H4 (cell line): Measurements from ENCODE around the gene ANKS1B. TPM values are rescaled to one million over a fixed set of nuclear protein-coding genes. Genes with fewer than 3 reads are reported as not detected.

Experiments
- total RNA-seq: library from RNA; depleted of rRNA; stranded (reverse); fragments of >200 nt; shearing (Covaris generic); gene quantifications from 2 replicates; pipeline ENCODE4 v1.2.3, GENCODE V29; 2014; rRNA removed

ANKS1B gene
- total RNA-seq, 1 experiment from 2014 or later = 1.8 TPM

Other genes starting within 250 kb of the ANKS1B start
- gene BLTP3B, start 157.9 kb upstream of the ANKS1B start, total RNA-seq = 13.3 and 18.7 TPM in 2 replicates
- gene ACTR6, start 215.9 kb upstream of the ANKS1B start, total RNA-seq = 24.6 and 34.3 TPM in 2 replicates